ENCODE data around the gene PTS.

PTS gene

GRCh38 chr11:112221274-112221835 lies 4.9 kb upstream of the PTS start:
- no peak for DNase-seq (ENCODE audit: low read depth)

DNA sequence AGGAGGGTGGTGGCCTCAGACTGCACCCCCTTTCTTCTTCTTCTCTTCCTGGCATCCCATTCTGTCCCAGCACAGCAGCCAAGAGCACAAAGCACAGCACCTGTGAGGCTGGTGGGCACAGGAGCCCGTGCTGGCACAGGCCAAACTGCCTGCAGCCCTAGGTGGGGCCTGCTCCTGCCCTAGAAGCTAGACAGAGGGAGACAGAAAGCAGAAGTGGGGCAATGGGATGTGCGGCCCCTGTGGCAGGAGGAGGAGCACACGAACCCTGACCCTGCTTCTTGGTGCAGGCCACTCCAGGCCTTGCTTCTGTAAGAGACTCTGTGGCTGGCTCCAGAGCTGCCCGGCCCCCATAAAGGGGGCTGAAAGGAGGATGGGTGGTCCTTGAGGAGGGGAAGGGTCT lies 3.9 kb upstream of the PTS start:
- no peak for DNase-seq (ENCODE audit: low read depth)

GRCh38 chr11:112223121-112223520 lies 3.1 kb upstream of the PTS start:
- no peak for DNase-seq (ENCODE audit: low read depth)

- DNase-seq (ENCODE audit: low read depth) = no peak
Observed at GRCh38 chr11:112223754-112224532, 2.3 kb upstream of the PTS start.

DNA sequence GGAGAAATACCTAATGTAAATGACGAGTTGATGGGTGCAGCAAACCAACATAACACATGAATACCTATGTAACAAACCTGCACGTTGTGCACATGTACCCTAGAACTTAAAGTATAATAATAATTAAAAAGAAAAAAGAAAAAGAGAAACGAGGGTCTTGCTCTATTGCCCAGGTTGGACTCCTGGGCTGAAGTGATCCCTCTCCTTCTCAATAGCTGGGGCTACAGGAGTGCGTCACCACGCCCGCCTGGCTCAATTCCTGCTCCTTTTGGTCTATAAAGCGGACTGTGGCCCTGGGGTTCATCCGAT lies 521 bp upstream of the PTS start:
- DNase-seq (ENCODE audit: low read depth) = no peak

GRCh38 chr11:112226831-112227401 lies 688 bp downstream of the PTS start:
- DNase-seq (ENCODE audit: low read depth) = no peak

DNA sequence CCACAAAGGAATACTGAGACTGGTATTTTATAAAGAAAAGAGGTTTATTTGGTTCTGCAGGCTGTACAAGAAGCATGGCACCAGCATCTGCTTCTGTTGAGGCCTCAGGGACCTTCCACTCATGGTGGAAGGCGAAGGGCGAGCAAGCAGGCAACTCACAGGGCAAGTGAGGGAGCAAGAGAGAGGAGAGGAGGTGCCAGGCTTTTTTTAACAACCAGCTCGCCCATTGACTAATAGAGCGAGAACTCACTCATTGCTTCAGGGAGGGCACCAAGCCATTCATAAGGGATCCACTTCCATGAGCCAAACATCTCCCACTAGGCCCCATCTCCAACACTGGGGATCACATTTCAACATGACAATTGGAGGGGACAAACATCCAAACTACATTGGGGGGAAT lies 1.2 kb downstream of the PTS start:
- no peak for DNase-seq (ENCODE audit: low read depth)

GRCh38 chr11:112228706-112229105 lies 2.5 kb downstream of the PTS start:
- DNase-seq (ENCODE audit: low read depth) = no peak

GRCh38 chr11:112229159-112229558 lies 2.9 kb downstream of the PTS start:
- DNase-seq (ENCODE audit: low read depth) = no peak

GRCh38 chr11:112229746-112230433 lies 3.7 kb downstream of the PTS start:
- no peak for DNase-seq (ENCODE audit: low read depth)

GRCh38 chr11:112231952-112232351 lies 5.7 kb downstream of the PTS start:
- DNase-seq (ENCODE audit: low read depth) = no peak

GRCh38 chr11:112235750-112236390 lies 9.6 kb downstream of the PTS start:
- DNase-seq (ENCODE audit: low read depth) = no peak

- DNase-seq (ENCODE audit: low read depth) = no peak
Observed at GRCh38 chr11:112237451-112237850, 11.2 kb downstream of the PTS start.

DNA sequence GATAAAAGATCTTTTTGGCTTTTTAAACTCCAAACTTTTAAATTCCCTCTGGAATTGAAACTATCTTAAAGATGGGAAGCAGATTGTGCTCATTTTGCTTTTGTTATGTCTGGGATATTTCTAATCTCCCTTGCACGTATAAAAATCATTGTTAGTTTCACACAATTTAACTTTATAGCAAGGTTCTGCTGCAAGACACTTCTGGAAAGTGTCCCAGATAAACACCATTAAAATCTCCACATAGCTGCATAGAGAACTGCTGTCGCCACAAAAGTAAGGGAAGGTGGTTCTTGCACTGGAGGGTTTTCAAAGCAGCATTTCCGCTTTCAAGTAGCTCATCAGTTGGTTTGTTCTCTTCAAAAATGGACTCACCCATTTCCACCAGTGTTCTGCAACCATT lies 11.8 kb downstream of the PTS start:
- no peak for DNase-seq (ENCODE audit: low read depth)

DNA sequence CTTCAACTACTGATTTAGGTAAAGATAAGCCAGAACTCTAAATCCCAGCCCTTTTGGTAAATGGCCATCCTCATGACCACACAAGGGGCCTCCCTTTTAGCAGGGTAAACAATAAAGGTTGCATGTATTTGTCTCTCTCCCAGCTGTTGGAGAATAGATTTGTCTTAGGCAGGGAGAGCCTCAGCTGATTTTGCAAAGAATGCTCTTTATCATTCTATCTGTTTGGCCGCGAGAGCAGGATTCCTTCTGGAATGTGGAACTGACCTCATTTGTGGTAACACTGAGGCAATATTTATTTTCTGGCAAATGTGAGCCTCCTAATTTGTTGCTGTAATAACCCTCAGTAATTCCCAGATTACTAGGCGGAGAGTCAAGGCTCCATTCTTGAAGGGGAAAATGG lies 15.3 kb downstream of the PTS start:
- DNase-seq (ENCODE audit: low read depth) = no peak

DNA sequence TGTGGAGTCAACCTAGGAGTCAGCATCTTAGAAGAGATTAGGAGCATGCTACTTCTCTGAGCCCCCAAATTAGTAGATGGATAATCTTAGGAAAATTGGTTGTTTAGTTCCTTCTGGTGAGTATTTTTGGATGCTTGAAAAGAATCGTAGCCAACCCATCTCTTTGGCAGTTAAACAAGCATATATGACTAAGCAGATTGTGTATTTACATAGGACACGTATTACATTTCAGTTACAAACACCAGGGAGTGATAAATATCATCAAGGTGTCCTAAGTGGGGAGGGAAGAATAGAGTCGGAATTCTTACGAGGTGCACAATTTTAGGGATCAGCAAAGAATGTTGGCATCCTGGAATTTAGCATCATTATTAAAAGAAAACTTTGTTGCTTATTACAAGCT lies 21.0 kb downstream of the PTS start:
- no peak for DNase-seq (ENCODE audit: low read depth)

DNA sequence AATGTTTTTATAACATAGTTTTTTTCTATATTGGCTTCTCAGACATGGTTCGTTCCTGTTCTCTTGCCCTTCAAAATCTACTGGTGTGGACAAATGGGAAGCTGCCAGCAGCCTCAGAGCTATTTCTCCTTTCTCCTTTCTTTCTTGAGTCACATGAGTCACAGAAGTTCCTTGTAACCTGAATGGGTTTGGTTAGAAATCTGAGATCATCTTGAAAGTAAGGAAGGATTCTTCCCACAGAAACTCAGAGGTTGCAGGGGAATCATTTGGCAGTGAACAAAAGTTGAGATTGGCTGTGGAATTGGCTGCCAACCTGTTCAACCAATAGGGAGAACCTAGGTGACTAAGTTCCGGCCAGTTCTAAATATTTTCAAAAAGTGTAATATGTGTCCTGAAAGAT lies 22.0 kb downstream of the PTS start:
- no peak for DNase-seq (ENCODE audit: low read depth)

GRCh38 chr11:112249871-112250610 lies 23.8 kb downstream of the PTS start:
- DNase-seq (ENCODE audit: low read depth) = no peak

DNA sequence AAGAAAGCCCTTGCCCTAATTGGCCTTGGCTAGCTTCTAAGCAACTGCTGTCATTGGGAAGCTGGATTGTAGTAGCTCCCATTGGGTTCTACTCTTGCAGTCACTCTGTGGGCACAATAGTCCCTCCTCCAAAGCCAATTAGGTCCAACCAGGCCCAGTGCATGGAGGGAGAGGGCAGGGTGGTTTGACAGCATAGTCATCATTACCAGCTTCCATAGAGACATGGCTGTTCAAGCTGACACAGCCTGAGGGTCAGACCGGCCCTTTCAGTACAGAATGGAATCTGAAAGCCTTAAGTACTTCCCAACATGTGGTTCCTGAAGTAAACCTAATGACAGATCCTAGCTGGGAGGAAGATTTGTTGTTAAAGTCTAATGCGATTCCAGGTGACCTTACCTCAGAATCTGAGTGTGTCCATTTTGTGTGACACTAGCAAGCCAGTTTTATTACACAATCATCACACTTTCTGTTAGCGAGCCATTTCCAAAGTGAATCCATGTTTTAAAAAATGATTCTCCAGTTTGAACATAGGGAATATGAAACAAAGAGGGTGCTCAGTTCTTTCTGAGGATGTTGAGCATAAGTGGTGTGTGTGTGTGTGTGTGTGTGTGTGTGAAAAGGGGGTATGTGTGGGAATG lies 27.5 kb downstream of the PTS start:
- no peak for DNase-seq (ENCODE audit: low read depth)

GRCh38 chr11:112255067-112255720 lies 29.0 kb downstream of the PTS start:
- DNase-seq (ENCODE audit: low read depth) = no peak

GRCh38 chr11:112260490-112260889 lies 34.3 kb downstream of the PTS start, which contains the start of gene PLET1:
Gene PLET1 (minus strand): TSS chr11:112260860. CDS start chr11:112260589, 271 bp downstream.
- DNase-seq (ENCODE audit: low read depth) = no peak

Data from activated T-cell treated with anti-CD3 and anti-CD28 coated beads for 48 hours (primary cell).